NCI-H524 (cell line): ENCODE data around the gene GPR55.
"Not testable (repeated sequence)": the region's sequence is repeated elsewhere in the genome, so short reads cannot be mapped to it uniquely, and the experiment has no call there.

Experiments used
- DNase-seq, 2 experiments: peaks; one replicate each; lab custom pipeline; 2025; lab: John Stamatoyannopoulos, UW

Gene GPR55

GRCh38 chr2:230950874-230951339 is 25.9 kb upstream of the GPR55 start:
- DNase-seq = no peak

DNA sequence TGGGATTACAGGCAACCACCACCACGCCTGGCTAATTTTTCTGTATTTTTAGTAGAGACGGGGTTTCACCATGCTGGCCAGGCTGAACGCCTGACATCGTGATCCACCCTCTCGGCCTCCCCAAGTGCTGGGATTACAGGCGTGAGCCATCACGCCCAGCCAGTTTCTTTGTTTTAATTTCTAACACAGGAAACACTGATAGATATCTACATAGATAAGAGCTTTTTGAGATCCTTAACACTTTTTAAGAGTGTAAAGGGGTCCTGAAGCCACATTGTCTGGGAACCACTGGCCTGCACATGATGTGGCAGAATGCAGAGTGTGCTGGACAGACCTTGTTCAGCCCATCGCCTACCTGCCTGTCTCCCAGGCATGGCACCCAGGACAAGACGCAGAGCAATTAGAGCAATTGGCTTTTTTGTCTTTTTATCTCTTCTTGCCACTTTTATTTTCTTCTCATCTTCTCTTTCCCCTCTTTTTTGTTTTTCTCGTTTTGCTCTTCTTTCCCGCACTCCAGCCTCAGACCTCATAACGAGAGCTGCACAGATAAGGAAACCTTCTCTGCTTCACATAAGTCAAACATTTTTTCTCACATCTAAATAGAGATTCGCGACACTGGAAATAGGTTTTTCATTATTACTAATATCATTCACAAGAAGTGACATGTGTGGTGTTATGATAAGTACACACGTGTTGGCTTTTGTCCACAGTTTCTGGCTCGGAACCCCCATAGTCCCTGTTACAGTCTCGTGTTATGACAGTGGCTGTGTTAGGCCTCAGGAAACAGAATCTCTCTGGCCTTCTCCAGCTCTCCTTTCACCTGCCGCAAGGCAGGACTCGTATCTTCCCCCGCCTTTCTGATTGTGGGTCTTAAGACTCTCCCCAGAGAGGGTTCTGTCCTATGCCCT is 25.2 kb upstream of the GPR55 start:
- DNase-seq = no peak

DNA sequence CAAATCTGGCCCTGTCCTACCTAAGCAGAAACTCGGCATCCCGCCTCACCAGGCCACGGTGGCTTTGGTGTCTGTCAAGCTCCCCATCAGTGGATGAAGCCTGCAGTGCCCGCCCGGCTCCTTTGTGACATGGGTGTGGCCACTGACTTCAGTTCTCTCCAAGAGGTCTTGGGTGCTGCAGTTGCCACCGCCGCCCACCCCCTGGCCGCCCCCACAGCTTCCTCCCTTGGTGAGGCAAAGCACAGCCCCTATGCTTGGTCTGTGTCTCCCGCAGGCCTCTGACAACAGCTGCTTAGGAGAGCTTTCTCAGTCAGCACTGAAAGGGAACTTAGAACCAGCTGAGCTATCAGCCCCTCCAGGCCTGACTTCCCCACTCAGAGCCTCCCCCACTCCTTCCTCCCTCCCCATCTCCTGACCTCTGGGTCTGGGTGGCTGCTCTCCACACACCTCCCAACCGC is 22.9 kb upstream of the GPR55 start:
- DNase-seq = no peak

DNA sequence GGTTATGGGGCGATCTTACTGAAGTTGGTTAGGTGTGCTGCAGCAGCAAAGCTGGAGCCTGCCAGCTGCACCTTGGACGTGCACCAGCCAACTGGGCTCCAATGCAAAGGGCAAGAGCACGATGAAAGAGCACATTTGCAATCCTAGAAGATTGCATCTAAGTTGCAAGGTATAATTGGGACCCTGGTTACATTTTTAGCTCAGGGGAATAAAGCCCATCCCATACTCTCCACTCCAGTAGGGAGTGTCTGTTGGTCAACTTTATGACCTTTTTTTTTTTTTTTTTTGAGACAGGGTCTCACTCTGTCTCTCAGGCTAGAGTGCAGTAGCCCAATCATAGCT is 22.2 kb upstream of the GPR55 start:
- DNase-seq = no peak

- DNase-seq = no peak
Measured at GRCh38 chr2:230946429-230947234, 21.6 kb upstream of the GPR55 start.

DNA sequence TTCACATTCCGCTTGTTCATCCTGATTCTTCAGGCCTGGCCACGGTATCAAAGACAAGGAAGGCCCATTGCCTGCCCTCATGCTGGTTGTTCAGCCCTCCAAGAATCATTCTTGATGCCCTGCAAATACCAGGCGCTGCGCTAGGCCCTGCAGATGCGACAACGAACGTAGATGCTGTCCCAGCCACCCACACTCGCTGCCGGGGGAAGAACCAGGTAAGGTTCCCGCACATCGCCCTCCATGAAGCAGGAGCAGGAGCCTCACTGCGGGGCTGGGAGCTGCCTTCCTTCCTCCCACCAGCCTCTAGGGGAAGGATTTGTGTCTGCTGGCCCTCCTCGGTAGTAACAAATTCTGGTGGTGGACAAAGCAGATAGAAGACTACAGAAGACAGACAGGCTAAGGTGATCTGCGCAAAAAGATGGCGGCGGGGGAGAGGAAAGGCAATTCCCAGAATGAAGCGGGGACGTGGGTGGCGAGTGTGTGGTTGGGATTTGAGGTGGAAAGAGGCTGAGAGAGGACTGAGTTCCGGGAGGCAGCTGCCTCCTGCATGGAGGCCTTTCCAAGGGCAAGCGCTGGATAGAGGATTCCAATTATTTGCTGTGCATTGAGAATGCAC is 19.8 kb upstream of the GPR55 start:
- no peak for DNase-seq

DNA sequence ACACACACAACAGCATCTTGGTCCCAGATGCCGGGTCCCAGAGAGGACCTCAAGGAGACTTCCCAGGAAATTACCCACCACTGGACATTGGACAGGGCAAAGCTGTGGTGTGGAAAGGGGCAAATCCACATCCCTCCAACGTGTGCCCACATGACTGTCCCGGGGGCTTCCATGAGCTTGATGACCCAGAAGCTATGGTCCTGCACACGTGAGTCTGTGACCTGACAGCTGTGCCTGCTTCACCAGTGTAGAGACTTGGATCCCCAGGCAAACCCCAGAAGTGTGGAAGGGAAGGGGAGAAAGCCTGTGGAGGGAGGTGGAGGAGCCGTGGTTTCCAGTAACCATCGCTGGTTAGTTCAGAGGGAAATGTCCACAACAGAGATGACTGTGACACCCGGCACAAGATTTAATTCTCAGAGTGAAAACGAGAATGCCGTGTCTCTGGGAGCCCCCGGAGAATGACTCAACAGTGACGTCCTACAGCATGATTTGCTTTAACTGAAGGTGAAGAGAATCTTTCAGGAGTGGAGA is 19.1 kb upstream of the GPR55 start:
- DNase-seq = no peak

DNA sequence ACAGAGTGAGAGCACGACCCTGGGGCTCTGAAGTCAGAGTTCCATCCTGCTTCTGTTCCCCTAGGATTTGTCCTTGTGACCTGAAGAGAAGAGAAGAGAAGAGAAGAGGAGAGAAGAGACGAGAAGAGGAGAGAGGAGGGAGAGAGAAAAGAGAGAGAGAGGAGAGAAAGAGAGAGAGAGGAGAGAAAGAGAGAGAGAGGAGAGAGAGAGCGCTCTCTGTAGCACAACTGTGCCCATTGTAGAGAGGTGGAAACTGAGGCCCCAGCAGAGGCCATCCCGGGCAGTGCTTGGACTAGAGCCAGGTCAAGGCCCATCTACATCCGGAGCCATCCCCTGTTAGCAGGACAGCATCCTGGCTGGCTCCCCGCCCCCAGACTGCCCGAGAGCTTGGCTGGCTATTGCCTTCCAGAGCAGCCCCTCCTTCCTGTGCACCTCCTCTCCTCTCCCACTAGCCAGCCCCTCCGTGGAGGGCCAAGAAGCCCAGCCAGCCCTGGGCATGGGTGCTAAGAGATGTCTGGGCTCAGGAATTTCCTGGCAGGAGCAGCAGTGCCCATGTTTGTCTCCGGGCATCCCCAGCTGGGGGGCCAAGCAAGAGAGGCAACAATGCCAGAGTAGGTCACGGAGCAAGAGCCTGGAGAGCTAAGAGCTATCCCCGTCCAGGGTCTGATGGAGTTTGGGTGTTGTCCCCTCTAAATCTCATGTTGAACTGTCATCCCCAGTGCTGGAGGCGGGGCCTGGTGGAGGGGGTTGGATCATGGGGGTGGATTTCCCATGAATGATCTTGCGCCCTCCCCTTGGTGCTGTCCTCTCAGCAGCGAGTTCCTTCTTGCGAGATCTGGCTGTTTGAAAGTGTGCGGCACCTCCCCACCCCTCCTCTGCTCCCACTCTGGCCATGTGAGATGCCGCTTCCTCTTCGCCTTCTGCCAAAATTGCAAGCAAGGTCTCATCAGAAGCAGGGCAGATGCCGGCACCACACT is 18.2 kb upstream of the GPR55 start:
- no peak for DNase-seq

GRCh38 chr2:230942371-230942770 is 17.3 kb upstream of the GPR55 start:
- no peak for DNase-seq

DNA sequence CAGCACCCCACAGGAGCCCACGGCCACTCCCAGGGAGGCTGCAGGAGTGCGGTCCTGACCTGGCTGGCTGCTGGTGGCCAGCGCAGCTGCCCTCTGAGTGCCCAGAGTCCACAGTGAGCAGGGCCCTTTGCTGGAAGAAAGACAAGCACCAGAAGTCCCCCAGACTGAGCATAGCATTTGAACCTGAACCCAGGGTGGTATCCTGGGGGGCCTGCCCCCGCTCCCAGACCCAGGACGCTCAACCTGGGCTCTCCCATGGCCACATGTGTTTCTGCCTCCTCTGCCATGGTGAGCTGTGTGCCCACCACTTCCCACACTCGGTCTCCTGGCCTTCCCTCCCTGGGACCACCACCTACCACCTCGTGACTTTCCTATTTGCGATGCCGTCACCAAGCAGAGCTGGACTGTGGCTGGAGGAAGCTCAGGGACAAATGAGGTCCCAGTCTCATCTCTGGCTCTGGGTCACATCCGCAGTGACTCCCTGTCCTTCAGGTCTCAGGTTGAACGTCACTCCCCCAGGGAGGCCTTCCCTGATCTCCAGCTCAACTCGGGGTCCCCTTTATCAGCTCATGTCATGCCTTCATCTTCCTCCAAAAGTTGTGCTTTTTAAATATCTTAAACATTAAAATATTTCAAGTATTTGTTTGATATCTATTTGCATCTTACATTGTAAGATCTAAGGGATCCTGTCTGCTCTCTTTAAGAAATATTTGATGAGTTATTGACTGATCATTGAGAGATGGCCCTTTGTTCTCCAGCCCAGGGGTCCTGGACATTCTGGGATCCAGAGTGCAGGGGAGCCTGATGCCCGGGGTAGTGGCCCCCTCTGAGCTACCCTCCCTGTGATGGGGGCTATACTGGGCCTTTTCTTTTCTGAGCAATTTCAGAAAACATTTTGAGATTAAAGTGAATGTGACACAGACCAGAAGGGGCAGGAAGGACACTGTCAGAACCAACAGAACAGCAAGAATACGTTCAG is 16.4 kb upstream of the GPR55 start:
- no peak for DNase-seq

DNA sequence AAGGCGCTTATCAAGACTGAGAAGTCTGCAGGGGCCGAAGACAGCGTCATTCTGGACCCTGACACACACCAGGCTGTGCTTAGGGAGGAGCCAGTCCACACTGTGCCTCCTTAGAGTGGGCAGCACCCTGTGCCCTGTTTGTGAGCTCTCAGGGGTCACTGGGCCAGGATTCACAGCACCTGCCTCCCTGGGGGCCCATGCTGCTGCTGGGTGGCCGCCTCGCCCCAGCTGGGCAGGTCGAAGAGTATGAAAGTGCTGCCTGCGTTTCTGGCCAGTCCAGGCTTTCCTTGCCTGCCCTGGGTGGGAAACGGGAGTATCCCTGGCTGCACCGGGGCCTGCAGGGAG is 15.4 kb upstream of the GPR55 start:
- no peak for DNase-seq

DNA sequence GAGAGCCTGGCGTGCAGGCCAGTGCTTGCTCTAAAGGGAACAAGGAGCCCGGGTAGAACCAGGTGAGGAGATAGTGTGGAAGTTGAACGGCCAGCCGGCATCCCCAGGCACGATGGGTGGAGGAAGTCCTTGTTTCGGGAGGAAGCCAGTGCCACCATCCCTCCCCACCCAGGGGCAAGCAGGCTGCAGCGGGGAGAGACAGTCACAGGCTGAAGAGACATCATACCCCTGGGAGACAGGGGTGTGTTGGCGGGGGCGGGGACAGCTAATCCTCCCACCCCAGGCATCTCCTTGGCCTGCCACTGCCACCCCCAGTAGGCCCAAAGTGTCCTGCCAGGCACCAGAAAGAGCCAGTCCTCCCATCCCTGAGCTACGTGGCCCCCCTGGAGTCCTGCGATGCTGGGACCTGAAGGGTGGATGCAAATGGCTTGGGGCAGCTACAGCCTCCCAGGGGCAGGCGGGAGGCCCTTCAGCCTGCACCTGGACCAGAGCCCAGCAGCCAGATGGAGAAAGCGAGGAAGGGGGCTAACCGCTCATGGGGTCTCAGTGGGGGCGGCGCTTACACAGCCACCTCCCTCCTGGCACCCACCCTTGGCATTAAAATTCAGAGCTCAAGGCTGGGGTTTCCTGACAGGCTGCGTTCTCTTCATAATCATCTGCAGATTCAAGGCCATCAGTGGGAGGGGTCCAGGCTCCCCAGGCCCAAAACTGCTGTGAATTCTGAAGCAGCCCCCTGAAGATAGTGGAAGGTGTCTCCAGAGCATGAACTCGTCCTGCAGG is 14.8 kb upstream of the GPR55 start:
- no peak for DNase-seq

DNA sequence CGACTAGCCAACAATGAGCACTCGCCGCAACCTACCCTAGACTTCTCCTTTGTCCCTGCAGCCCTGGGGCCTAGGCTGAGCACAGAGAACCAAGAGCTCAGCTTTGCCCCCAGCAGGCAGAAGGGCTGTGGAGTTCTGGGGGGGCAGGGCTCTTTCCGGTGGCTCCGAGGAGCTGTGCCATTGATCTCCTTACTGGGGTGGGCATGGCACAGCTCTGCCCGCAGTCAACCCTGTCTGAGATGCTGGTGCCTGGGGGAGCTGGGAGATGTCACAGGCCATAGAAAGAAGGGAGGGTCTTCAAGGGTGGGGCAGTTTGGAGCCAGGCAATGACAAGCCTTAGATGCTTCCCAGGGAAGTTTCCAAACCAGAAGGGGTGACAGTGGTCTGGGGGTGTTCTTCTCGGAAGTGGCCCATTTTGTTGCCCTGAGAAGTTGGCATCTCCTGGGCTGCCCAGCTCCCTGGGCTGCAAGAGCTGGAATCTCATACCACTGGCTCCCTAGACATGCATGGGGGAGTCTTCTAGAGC is 14.1 kb upstream of the GPR55 start:
- DNase-seq = no peak

- DNase-seq = no peak
Measured at GRCh38 chr2:230938516-230939065, 13.5 kb upstream of the GPR55 start.

DNA sequence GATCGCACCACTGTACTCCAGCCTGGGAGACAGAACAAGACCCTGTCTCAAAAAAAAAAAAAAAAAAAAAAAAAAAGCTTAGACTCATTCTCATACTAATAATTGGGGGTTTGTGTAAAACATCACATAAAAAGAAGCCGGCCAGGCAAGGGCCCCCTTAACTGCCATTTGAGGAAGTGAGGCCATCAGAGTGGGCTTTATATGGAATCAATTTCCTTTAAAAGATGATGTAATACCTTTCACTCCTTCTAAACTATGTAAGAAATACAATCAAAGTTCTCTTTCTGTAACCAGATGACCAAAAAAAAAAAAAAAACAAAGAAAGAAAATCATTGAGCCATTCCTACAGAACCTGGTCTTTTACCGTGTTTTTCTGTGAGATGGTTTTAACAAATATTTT is 13.1 kb upstream of the GPR55 start:
- DNase-seq = no peak

GRCh38 chr2:230937362-230937761 is 12.3 kb upstream of the GPR55 start:
- DNase-seq = no peak

DNA sequence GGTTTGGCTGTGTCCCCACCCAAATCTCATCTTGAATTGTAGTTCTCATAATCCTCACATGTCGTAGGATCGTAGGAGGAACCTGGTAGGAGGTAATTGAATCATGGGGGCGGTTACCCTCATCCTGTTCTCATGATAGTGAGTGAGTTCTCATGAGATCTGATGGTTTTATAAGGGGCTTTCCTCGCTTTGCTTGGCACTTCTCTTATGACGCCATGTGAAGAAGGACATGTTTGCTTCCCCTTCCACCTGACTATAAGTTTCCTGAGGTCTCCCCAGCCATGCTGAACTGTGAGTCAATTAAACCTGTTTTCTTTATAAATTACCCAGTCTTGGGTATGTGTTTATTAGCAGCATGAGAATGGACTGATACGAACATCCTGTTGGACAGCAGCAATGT is 11.2 kb upstream of the GPR55 start:
- DNase-seq = not testable (repeated sequence)

DNA sequence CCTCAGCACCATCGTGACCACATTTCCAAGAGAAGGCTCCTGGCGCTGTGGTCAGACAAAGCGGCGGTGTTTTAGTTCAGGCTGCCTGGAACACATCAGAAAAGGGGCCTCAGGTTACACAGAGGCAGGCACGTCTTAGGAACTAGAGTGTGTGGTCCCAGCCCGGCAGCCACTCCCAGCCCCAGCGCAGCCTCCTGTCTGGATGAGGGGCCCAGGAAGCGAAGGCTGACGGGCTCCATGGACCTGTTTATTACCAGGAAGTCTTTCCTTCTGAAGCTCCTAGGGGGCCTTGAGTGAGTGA is 10.0 kb upstream of the GPR55 start:
- DNase-seq = no peak
